GM12878 (cell line): ENCODE data around the gene MFGE8. TPM values are rescaled to one million over a fixed set of nuclear protein-coding genes. Genes with fewer than 3 reads are reported as not detected.

Experiments used
- ATAC-seq: fragments of 200-7000 bp; cut with Tn5 transposase; 3 replicates; pipeline ENCODE4 v1.9.1; 2020; ENCODE audit warnings: mild to moderate bottlenecking, moderate library complexity
- BruUV-seq: library from RNA; stranded (reverse); fragments of 400-500 nt; replicated peaks from 2 replicates; lab custom pipeline; 2021; lab: Mats Ljungman, UMichigan
- CTCF ChIA-PET: fragments of 300-600 bp; sonication (Branson Sonifier 250); formaldehyde crosslinking; extraction: SDS; loops from one replicate; lab custom pipeline; 2021; ENCODE audit warnings: inconsistent platforms; lab: Yijun Ruan, JAX
- POLR2A ChIA-PET: fragments of 350-600 bp; formaldehyde crosslinking; extraction: SDS; loops from one replicate; lab custom pipeline; 2021; ENCODE audit warnings: inconsistent platforms; lab: Charles Lee
- RAD21 ChIA-PET: fragments of 300-600 bp; sonication (Branson Sonifier 250); formaldehyde crosslinking; loops from one replicate; lab custom pipeline; 2023; ENCODE audit warnings: antibody characterized with exemption; ENCODE audit not compliant: unreplicated experiment; lab: Charles Lee
- SMC1A ChIA-PET: fragments of 300-600 bp; sonication (Branson Sonifier 250); formaldehyde crosslinking; loops from one replicate; lab custom pipeline; 2023; ENCODE audit not compliant: unreplicated experiment, uncharacterized antibody; lab: Charles Lee
- DNase-seq: peaks from one replicate; pipeline ENCODE4 v3.0.0-alpha.2; 2011; ENCODE audit warnings: low read depth, low spot score
- FAIRE-seq: peaks from 3 replicates; lab custom pipeline; 2011; peaks lifted over from hg19 to GRCh38; lab: Jason Lieb, UNC
- H2AFZ ChIP-seq: 2 replicates; pipeline ENCODE4 v1.6.0; 2011; ENCODE audit warnings: low read depth, low read length, control low read depth; ENCODE audit not compliant: control insufficient read depth
- H3K27ac ChIP-seq: 2 replicates; pipeline ENCODE4 v1.5.1; 2011; ENCODE audit warnings: control low read depth; ENCODE audit not compliant: control insufficient read depth, insufficient read depth
- H3K27me3 ChIP-seq, 2 experiments: replicated peaks in 1 of 2; 2 replicates each; pipeline versions ENCODE4 v1.6.0 to v1.6.1; 2011; ENCODE audit warnings: low read length in 1 of 2; ENCODE audit not compliant: control insufficient read depth in 2 of 2, insufficient read depth in 2 of 2
- H3K36me3 ChIP-seq, 2 experiments: 2 replicates each; pipeline ENCODE4 v1.5.1; 2011; ENCODE audit warnings: low read length in 1 of 2; ENCODE audit not compliant: control insufficient read depth in 2 of 2, insufficient read depth in 2 of 2
- H3K4me1 ChIP-seq: 2 replicates; pipeline ENCODE4 v1.6.1; 2011; ENCODE audit warnings: mild to moderate bottlenecking, low read length, moderate library complexity, mixed read lengths; ENCODE audit not compliant: control insufficient read depth, insufficient read depth
- H3K4me2 ChIP-seq: 2 replicates; pipeline ENCODE4 v1.6.0; 2011; ENCODE audit warnings: control low read depth; ENCODE audit not compliant: control insufficient read depth, insufficient read depth
- H3K4me3 ChIP-seq: fragments of 200-600 bp; sonication (generic); 2 replicates; pipeline ENCODE4 v1.5.1; 2016
- H3K79me2 ChIP-seq: 2 replicates; pipeline ENCODE4 v1.6.0; 2011; ENCODE audit warnings: low read length; ENCODE audit not compliant: control insufficient read depth, insufficient read depth
- H3K9ac ChIP-seq: 2 replicates; pipeline ENCODE4 v1.8.0; 2011; ENCODE audit warnings: low read length, control low read depth, mixed read lengths; ENCODE audit not compliant: control insufficient read depth, insufficient read depth
- H3K9me3 ChIP-seq: replicated peaks from 3 replicates; pipeline ENCODE4 v1.5.1; 2011; ENCODE audit warnings: mild to moderate bottlenecking, low read length; ENCODE audit not compliant: control insufficient read depth, insufficient read depth
- H4K20me1 ChIP-seq: 2 replicates; pipeline ENCODE4 v1.6.0; 2011; ENCODE audit not compliant: control insufficient read depth, insufficient read depth
- ATF7 ChIP-seq: fragments of 450-650 bp; IDR thresholded peaks from 2 replicates; pipeline ENCODE4 v1.6.1; 2016; ENCODE audit warnings: low read depth, mild to moderate bottlenecking
- CEBPZ ChIP-seq: fragments of 150-350 bp; IDR thresholded peaks from 2 replicates; pipeline ENCODE4 v1.6.1; 2016; ENCODE audit warnings: low read depth, low read length
- HCFC1 ChIP-seq: fragments of 150-350 bp; IDR thresholded peaks from 2 replicates; pipeline ENCODE4 v1.6.1; 2014; ENCODE audit warnings: low read length
- IKZF1 ChIP-seq: fragments of 450-650 bp; conservative IDR thresholded peaks from 2 replicates; pipeline ENCODE4 v1.6.1; 2017; ENCODE audit warnings: antibody characterized with exemption, mild to moderate bottlenecking
- LARP7 ChIP-seq: fragments of 450-650 bp; IDR thresholded peaks from 2 replicates; pipeline ENCODE4 v1.6.1; 2017; ENCODE audit warnings: mild to moderate bottlenecking
- NKRF ChIP-seq: fragments of 450-650 bp; conservative IDR thresholded peaks from 2 replicates; pipeline ENCODE4 v1.6.1; 2017; ENCODE audit warnings: mild to moderate bottlenecking, moderate library complexity
- RELA ChIP-seq: fragments of 450-650 bp; IDR thresholded peaks from 2 replicates; pipeline ENCODE4 v1.8.0; 2014; ENCODE audit warnings: borderline replicate concordance; ENCODE audit not compliant: partially characterized antibody
- RUNX3 ChIP-seq: IDR thresholded peaks from 2 replicates; pipeline ENCODE4 v1.6.1; 2012; ENCODE audit warnings: low read length, inconsistent platforms
- SMAD5 ChIP-seq: IDR thresholded peaks from 2 replicates; pipeline ENCODE4 v1.6.1; 2016; ENCODE audit warnings: antibody characterized with exemption, low read depth
- USF1 ChIP-seq: IDR thresholded peaks from 2 replicates; pipeline ENCODE4 v1.6.1; 2011; ENCODE audit warnings: borderline replicate concordance, low read depth, mild to moderate bottlenecking, moderate library complexity, mixed read lengths, low read length; ENCODE audit not compliant: insufficient read depth; ENCODE audit errors: extremely low read length
- YBX1 ChIP-seq: fragments of 450-650 bp; IDR thresholded peaks from 2 replicates; pipeline ENCODE4 v1.6.1; 2016; ENCODE audit warnings: antibody characterized with exemption
- WGBS: methylation state at CpG from one replicate; pipeline ENCODE4 v1.1.6; 2016; ENCODE audit warnings: low lambda C conversion rate; ENCODE audit not compliant: insufficient replicate concordance, insufficient coverage; ENCODE audit errors: missing lambda C conversion rate; 5-methylcytosine and 5-hydroxymethylcytosine counted together
- in situ Hi-C: fragments of 300-500 bp; cut with MboI; formaldehyde crosslinking; loops from 9 replicates; pipeline ENCODE4 v1.14.3; 2018; ENCODE audit warnings: mixed read lengths
- intact Hi-C: fragments of 100-400 bp; cut with micrococcal nuclease; formaldehyde crosslinking; loops from one replicate; pipeline ENCODE4 v1.14.2; 2022; ENCODE audit not compliant: unreplicated experiment
- polyA plus RNA-seq, 11 experiments: library from polyadenylated mRNA; depleted of rRNA in 4 of 11; unstranded in 6 of 11; stranded (reverse) in 5 of 11; fragments of >200 nt; fragmentation: Nextera tagmentation in 4 of 11; fragmentation: Illumina TruSeq in 1 of 11; extraction: Ambion mirVana in 4 of 11; extraction: Trizol in 1 of 11; gene quantifications; 1 replicate in 1 of 11; 2 replicates in 10 of 11; pipeline versions ENCODE4 v1.2.1 to v1.2.3, GENCODE V29; 2011 to 2016; ENCODE audit warnings: inconsistent platforms in 2 of 11, missing spikeins in 2 of 11, low read depth in 1 of 11
- total RNA-seq, 4 experiments: library from RNA; depleted of rRNA in 3 of 4; stranded (reverse); fragments of >200 nt in 3 of 4; fragmentation: Illumina TruSeq in 1 of 4; extraction: Trizol in 1 of 4; gene quantifications; 2 replicates each; pipeline versions ENCODE4 v1.2.1 to v1.2.3, GENCODE V29; 2013 to 2021

MFGE8 gene
- total and polyA plus RNA-seq, 10 of the 15 experiments (the other 5 are each of a cell fraction or from before 2014, with no cell fraction given), result 0.81 to 5.9 (median 1.0) TPM; not detected in 2

GRCh38 chr15:88917760-88918159 is 4.6 kb upstream of the MFGE8 start:
- no peaks in the 10 kb centered on the region for H3K9me3 ChIP-seq
- FAIRE-seq, result no peak
- ChIA-PET POLR2A (interaction anchor here (0.6 kb wide), 1 partner anchor 262 kb away, joined by 3 read pairs; no protein-coding TSS in a partner anchor), SMC1A (no interaction called here), CTCF (interaction anchor here (0.6 kb wide), 1 partner anchor 174 kb away, joined by 3 read pairs; no protein-coding TSS in a partner anchor), RAD21 (no interaction called here)
- H3K27ac ChIP-seq, result no peak overlapping the region
- no peak overlapping the region for H3K9ac ChIP-seq
- no TSS peak for BruUV-seq
- no peaks in the 10 kb centered on the region for H3K36me3 ChIP-seq
- no peaks in the 10 kb centered on the region for H3K79me2 ChIP-seq
- peaks cover 8% of the 10 kb centered on the region for H3K4me1 ChIP-seq
- no peaks in the 10 kb centered on the region for H4K20me1 ChIP-seq
- no peak for DNase-seq
- ATAC-seq, result no peak
- peaks cover 0 to 2% of the 10 kb centered on the region in 2 experiments; a peak in 1 of 4 replicates for H3K27me3 ChIP-seq
- intact Hi-C loops, result loop anchor here (1.0 to 5.0 kb wide), 2 partner anchors 35 to 65 kb away; no protein-coding TSS in a partner anchor
- H2AFZ ChIP-seq, result no peak overlapping the region
- in situ Hi-C loops, result no loop called here
- WGBS, result 34% methylated on average over 5 of the region's 5 CpGs
- no peak overlapping the region for H3K4me2 ChIP-seq
- no peak overlapping the region for H3K4me3 ChIP-seq
- TF ChIP-seq CEBPZ (no peak), RUNX3 (no peak), HCFC1 (no peak), RELA (no peak), USF1 (no peak), LARP7 (no peak), IKZF1 (no peak), YBX1 (no peak), ATF7 (no peak), NKRF (no peak), SMAD5 (no peak)
